HepG2 (cell line): ENCODE measurements around the gene CCNYL1. TPM values are rescaled to one million over a fixed set of nuclear protein-coding genes. Genes with fewer than 3 reads are reported as not detected.
A peak's percentile ranks its signal among the peaks of the same experiment; 100 is the strongest.

Experiments used
- DMAP1 ChIP-seq: IDR thresholded peaks from 2 replicates; pipeline ENCODE4 v1.6.1; 2016
- FOXK2 ChIP-seq: fragments of 450-650 bp; IDR thresholded peaks from 2 replicates; pipeline ENCODE4 v1.6.1; 2016
- GABPB1 ChIP-seq: IDR thresholded peaks from 2 replicates; pipeline ENCODE4 v1.6.1; 2016; ENCODE audit warnings: mild to moderate bottlenecking, missing genetic modification reagents, moderate library complexity, missing compliant biosample characterization
- GRHL1 ChIP-seq: sonication (generic); formaldehyde crosslinking; conservative IDR thresholded peaks from 2 replicates; pipeline ENCODE4 v1.8.0; 2022; ENCODE audit warnings: missing genetic modification reagents
- HOXD1 ChIP-seq: sonication (generic); formaldehyde crosslinking; IDR thresholded peaks from 2 replicates; pipeline ENCODE4 v1.5.0; 2020; ENCODE audit warnings: missing genetic modification reagents
- KAT2B ChIP-seq: fragments of 150-350 bp; IDR thresholded peaks from 2 replicates; pipeline ENCODE4 v1.6.1; 2014; ENCODE audit warnings: low read depth, low read length, borderline replicate concordance
- KDM3A ChIP-seq: IDR thresholded peaks from 2 replicates; pipeline ENCODE4 v1.6.1; 2018; ENCODE audit warnings: low read depth, missing compliant biosample characterization
- KDM4B ChIP-seq: sonication (generic); formaldehyde crosslinking; IDR thresholded peaks from 2 replicates; pipeline ENCODE4 v1.4.0; 2020; ENCODE audit warnings: missing genetic modification reagents
- MED8 ChIP-seq: sonication (generic); formaldehyde crosslinking; IDR thresholded peaks from 2 replicates; pipeline ENCODE4 v1.8.1; 2023; ENCODE audit warnings: mild to moderate bottlenecking, missing genetic modification reagents; ENCODE audit not compliant: insufficient replicate concordance
- MLX ChIP-seq: IDR thresholded peaks from 2 replicates; pipeline ENCODE4 v1.6.1; 2016
- MXD4 ChIP-seq: IDR thresholded peaks from 2 replicates; pipeline ENCODE4 v1.6.1; 2016; ENCODE audit warnings: mild to moderate bottlenecking, missing biosample characterization, missing genetic modification reagents
- NFKB2 ChIP-seq: sonication (generic); formaldehyde crosslinking; IDR thresholded peaks from 2 replicates; pipeline ENCODE4 v1.4.0; 2020; ENCODE audit warnings: missing genetic modification reagents, borderline replicate concordance
- NR1H2 ChIP-seq: sonication (generic); formaldehyde crosslinking; IDR thresholded peaks from 2 replicates; pipeline ENCODE4 v1.8.1; 2022; ENCODE audit warnings: low read depth, missing genetic modification reagents, borderline replicate concordance
- NR2F1 ChIP-seq, 2 experiments: fragments of 450-650 bp in 1 of 2; formaldehyde crosslinking in 1 of 2; IDR thresholded peaks; 2 replicates each; pipeline versions ENCODE4 v1.5.0 to v1.6.1; 2016 to 2020; ENCODE audit warnings: mild to moderate bottlenecking in 1 of 2, missing compliant biosample characterization in 1 of 2, missing genetic modification reagents in 1 of 2, moderate library complexity in 1 of 2
- RFXAP ChIP-seq: sonication (generic); formaldehyde crosslinking; IDR thresholded peaks from 2 replicates; pipeline ENCODE4 v1.4.0; 2020; ENCODE audit warnings: missing genetic modification reagents, borderline replicate concordance
- TAF15 ChIP-seq: fragments of 200-400 bp; formaldehyde crosslinking; IDR thresholded peaks from one replicate; pipeline ENCODE4 v1.6.1; 2018; ENCODE audit warnings: mild to moderate bottlenecking, low read depth, low read length; ENCODE audit not compliant: poor library complexity, severe bottlenecking
- TFAP4 ChIP-seq: sonication (generic); IDR thresholded peaks from 2 replicates; pipeline ENCODE4 v1.6.1; 2016; ENCODE audit warnings: low read depth, borderline replicate concordance
- TFDP1 ChIP-seq: IDR thresholded peaks from 2 replicates; pipeline ENCODE4 v1.6.1; 2016; ENCODE audit warnings: missing compliant biosample characterization, missing genetic modification reagents, borderline replicate concordance
- ZFP36L2 ChIP-seq: sonication (generic); formaldehyde crosslinking; IDR thresholded peaks from 2 replicates; pipeline ENCODE4 v1.4.0; 2020; ENCODE audit warnings: missing genetic modification reagents
- ZMYM3 ChIP-seq: sonication (generic); formaldehyde crosslinking; IDR thresholded peaks from 2 replicates; pipeline ENCODE4 v1.5.1; 2020; ENCODE audit warnings: mild to moderate bottlenecking, missing genetic modification reagents
- ZNF205 ChIP-seq: IDR thresholded peaks from 2 replicates; pipeline ENCODE4 v1.6.1; 2018; ENCODE audit warnings: missing biosample characterization, missing genetic modification reagents
- ZNF234 ChIP-seq: sonication (generic); formaldehyde crosslinking; conservative IDR thresholded peaks from 2 replicates; pipeline ENCODE4 v1.5.1; 2020; ENCODE audit warnings: mild to moderate bottlenecking, missing genetic modification reagents
- ZNF430 ChIP-seq: sonication (generic); formaldehyde crosslinking; IDR thresholded peaks from 2 replicates; pipeline ENCODE4 v1.9.0; 2021; ENCODE audit warnings: mild to moderate bottlenecking, missing genetic modification reagents
- ZNF530 ChIP-seq: sonication (generic); formaldehyde crosslinking; IDR thresholded peaks from 2 replicates; pipeline ENCODE4 v1.5.0; 2020; ENCODE audit warnings: low read depth, mild to moderate bottlenecking, missing genetic modification reagents
- ZNF614 ChIP-seq: IDR thresholded peaks from 2 replicates; pipeline ENCODE4 v1.6.1; 2018; ENCODE audit warnings: missing biosample characterization, missing genetic modification reagents, inconsistent platforms, borderline replicate concordance
- ZNF674 ChIP-seq: sonication (generic); formaldehyde crosslinking; IDR thresholded peaks from 2 replicates; pipeline ENCODE4 v1.5.0; 2020; ENCODE audit warnings: low read depth, mild to moderate bottlenecking, missing genetic modification reagents
- ZNF776 ChIP-seq: sonication (generic); formaldehyde crosslinking; IDR thresholded peaks from 2 replicates; pipeline ENCODE4 v1.4.0; 2020; ENCODE audit warnings: mild to moderate bottlenecking, missing genetic modification reagents
- ZNF816 ChIP-seq: sonication (generic); formaldehyde crosslinking; IDR thresholded peaks from 2 replicates; pipeline ENCODE4 v1.8.0; 2022; ENCODE audit warnings: missing genetic modification reagents, mild to moderate bottlenecking, borderline replicate concordance
- polyA plus RNA-seq, 8 experiments: library from polyadenylated mRNA; depleted of rRNA in 3 of 8; stranded (reverse) in 7 of 8; unstranded in 1 of 8; fragments of >200 nt; fragmentation: Illumina TruSeq in 4 of 8; extraction: Trizol in 4 of 8; gene quantifications; 2 replicates each; pipeline versions ENCODE4 v1.2.1 to v1.2.3, GENCODE V29; 2011 to 2016; ENCODE audit warnings: low read depth in 4 of 8, missing spikeins in 1 of 8, mixed read lengths in 1 of 8; ENCODE audit not compliant: insufficient read depth in 1 of 8
- total RNA-seq, 5 experiments: library from RNA; depleted of rRNA; stranded (reverse); fragments of >200 nt; fragmentation: Illumina TruSeq; extraction: Trizol; gene quantifications; 2 replicates each; pipeline ENCODE4 v1.2.3, GENCODE V29; 2016; ENCODE audit warnings: low read depth in 1 of 5

The CCNYL1 gene
- total and polyA plus RNA-seq, 2 of the 13 experiments (the other 11 are each of a cell fraction or from before 2014, with no cell fraction given): 12.5 to 16.2 TPM

GRCh38 chr2:207734636-207735512 lies 23.4 kb downstream of the CCNYL1 start (continued):
- TF ChIP-seq KDM4B (CRISPR knock-in tag) (no peak), GABPB1 (CRISPR knock-in tag) (no peak), ZNF205 (CRISPR knock-in tag) (no peak), KAT2B (no peak), TFDP1 (CRISPR knock-in tag) (no peak), ZMYM3 (CRISPR knock-in tag) (no peak), ZFP36L2 (CRISPR knock-in tag) (no peak), TAF15 (no peak), ZNF674 (CRISPR knock-in tag) (no peak), GRHL1 (no peak), KDM3A (0 out of 2 replicates have a peak, but pooled peaks have one; percentile 23), FOXK2 (no peak), NFKB2 (no peak), ZNF776 (no peak), DMAP1 (no peak; the same call in 1 of the 2 replicates), ZNF530 (CRISPR knock-in tag) (no peak), ZNF430 (CRISPR knock-in tag) (peak; percentile 54; the same call in 1 of the 2 replicates), MXD4 (CRISPR knock-in tag) (no peak), NR1H2 (CRISPR knock-in tag) (no peak), MLX (CRISPR knock-in tag) (peak; percentile 43; the same call in 1 of the 2 replicates), NR2F1 (CRISPR knock-in tag; IDR thresholded peaks at IDR 0.05) (peak in 1 of 2 experiments; percentile 58; a peak in 2 of 4 replicates), ZNF614 (CRISPR knock-in tag) (no peak), TFAP4 (no peak), HOXD1 (CRISPR knock-in tag) (no peak), ZNF234 (CRISPR knock-in tag) (no peak), MED8 (CRISPR knock-in tag) (no peak), ZNF816 (CRISPR knock-in tag) (no peak), RFXAP (CRISPR knock-in tag) (0 out of 2 replicates have a peak, but pooled peaks have one; percentile 6)
